Measurements from ENCODE around the gene CCER1. TPM values are rescaled to one million over a fixed set of nuclear protein-coding genes. Genes with fewer than 3 reads are reported as not detected.

CCER1 gene
- total and polyA plus RNA-seq, 9 of the 15 experiments (the other 6 are each of a cell fraction or from before 2014, with no cell fraction given), result not detected

DNA sequence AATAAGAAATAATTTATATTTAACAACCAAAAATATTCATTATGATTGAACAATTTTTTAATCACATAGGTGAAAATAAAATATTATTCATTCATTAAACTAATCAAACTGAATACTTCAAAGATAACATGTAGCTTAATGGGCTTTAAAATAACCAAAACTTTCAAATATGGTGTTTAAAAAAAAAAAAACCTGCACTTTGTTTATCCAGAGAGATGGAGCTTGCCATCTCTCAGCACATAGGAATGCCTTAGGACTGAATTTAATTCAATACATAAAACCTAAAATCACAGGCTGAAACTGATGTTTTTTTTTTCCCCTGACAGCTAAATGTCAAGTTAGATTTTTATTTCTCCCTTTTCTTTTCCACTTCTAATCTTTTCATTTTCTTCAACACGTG lies 14.4 kb upstream of the CCER1 start (continued):
- TF ChIP-seq, protein P1, sequence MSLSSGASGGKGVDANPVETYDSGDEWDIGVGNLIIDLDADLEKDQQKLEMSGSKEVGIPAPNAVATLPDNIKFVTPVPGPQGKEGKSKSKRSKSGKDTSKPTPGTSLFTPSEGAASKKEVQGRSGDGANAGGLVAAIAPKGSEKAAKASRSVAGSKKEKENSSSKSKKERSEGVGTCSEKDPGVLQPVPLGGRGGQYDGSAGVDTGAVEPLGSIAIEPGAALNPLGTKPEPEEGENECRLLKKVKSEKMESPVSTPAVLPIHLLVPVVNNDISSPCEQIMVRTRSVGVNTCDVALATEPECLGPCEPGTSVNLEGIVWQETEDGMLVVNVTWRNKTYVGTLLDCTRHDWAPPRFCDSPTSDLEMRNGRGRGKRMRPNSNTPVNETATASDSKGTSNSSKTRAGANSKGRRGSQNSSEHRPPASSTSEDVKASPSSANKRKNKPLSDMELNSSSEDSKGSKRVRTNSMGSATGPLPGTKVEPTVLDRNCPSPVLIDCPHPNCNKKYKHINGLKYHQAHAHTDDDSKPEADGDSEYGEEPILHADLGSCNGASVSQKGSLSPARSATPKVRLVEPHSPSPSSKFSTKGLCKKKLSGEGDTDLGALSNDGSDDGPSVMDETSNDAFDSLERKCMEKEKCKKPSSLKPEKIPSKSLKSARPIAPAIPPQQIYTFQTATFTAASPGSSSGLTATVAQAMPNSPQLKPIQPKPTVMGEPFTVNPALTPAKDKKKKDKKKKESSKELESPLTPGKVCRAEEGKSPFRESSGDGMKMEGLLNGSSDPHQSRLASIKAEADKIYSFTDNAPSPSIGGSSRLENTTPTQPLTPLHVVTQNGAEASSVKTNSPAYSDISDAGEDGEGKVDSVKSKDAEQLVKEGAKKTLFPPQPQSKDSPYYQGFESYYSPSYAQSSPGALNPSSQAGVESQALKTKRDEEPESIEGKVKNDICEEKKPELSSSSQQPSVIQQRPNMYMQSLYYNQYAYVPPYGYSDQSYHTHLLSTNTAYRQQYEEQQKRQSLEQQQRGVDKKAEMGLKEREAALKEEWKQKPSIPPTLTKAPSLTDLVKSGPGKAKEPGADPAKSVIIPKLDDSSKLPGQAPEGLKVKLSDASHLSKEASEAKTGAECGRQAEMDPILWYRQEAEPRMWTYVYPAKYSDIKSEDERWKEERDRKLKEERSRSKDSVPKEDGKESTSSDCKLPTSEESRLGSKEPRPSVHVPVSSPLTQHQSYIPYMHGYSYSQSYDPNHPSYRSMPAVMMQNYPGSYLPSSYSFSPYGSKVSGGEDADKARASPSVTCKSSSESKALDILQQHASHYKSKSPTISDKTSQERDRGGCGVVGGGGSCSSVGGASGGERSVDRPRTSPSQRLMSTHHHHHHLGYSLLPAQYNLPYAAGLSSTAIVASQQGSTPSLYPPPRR (CRISPR knock-in tag; IDR thresholded peaks at IDR 0.05; ENCODE audit: borderline replicate concordance), result no peak

DNA sequence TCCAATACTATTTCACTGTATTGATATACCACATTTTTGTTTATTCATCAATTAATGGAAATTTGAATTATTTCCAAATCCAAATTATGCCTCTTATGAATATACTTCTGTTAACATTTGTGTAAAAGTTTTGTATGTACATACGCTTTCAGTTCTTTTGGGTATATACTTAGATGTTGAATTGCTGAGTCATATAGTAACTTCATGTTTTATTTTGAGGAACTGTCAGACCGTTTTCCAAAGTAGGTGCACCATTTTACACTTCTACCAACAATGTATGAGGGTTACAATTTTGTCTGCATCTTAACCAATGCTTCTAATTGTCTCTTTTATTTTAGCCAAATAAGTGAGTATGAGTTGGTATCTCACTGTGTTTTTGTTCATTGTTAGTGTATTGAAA lies 10.2 kb upstream of the CCER1 start:
- Histone ChIP-seq H3K4me1 (replicated peaks in 1 of 2; ENCODE audit: control insufficient read depth in 2 of 2, insufficient read depth in 2 of 2, low read length in 2 of 2) (no peaks in the 10 kb centered on the region), H3K9ac (ENCODE audit: insufficient read depth in 1 of 2, low read depth in 2 of 2, low read length in 2 of 2) (no peak overlapping the region), H3K36me3 (ENCODE audit: control insufficient read depth, insufficient read depth, low read length) (no peaks in the 10 kb centered on the region), H3K27me3 (ENCODE audit: control insufficient read depth in 2 of 2, insufficient read depth in 2 of 2, low read length in 2 of 2) (no peaks in the 10 kb centered on the region), H3K27ac (ENCODE audit: extremely low read depth, low read depth, low read length) (no peak overlapping the region), H3K4me2 (ENCODE audit: insufficient read depth, low read length) (no peak overlapping the region), H3K79me2 (ENCODE audit: control insufficient read depth, insufficient read depth, low read length) (no peaks in the 10 kb centered on the region), H2AFZ (ENCODE audit: low read depth, low read length) (no peak overlapping the region; the same call in 1 of the 2 replicates), H4K20me1 (replicated peaks; ENCODE audit: control insufficient read depth, insufficient read depth, low read length) (no peaks in the 10 kb centered on the region), H3K9me3 (replicated peaks; ENCODE audit: control insufficient read depth, insufficient read depth, low read depth, low read length) (no peaks in the 10 kb centered on the region), H3K9me1 (ENCODE audit: control insufficient read depth, insufficient read depth, low read length) (no peaks in the 10 kb centered on the region), H3K4me3 (no peak overlapping the region)
- intact Hi-C loops (cut with micrococcal nuclease), result no loop called here
- ChIA-PET POLR2A (no interaction called here), CTCF (ENCODE audit: low intra/inter-chr PET ratio) (no interaction called here)
- whole genome bisulfite sequencing (ENCODE audit: insufficient coverage, low coverage, missing lambda C conversion rate), result 6% methylated on average over 2 of the region's 2 CpGs
- DNase-seq (ENCODE audit: extremely low read depth in 1 of 4, low spot score in 3 of 4) (no peak), ATAC-seq (no peak), FAIRE-seq (no peak)
- in situ Hi-C loops (cut with MboI), result loop anchor here (25.0 kb wide), 2 partner anchors 1672 to 1953 kb away; no protein-coding TSS in a partner anchor
- BruUV-seq (replicated peaks), result no TSS peak
- peak; percentile 81 for TF ChIP-seq C11orf30 (IDR thresholded peaks at IDR 0.05; ENCODE audit: low read depth)
- TF ChIP-seq ETV6 (IDR thresholded peaks at IDR 0.05; ENCODE audit: borderline replicate concordance in 1 of 2, low read depth in 2 of 2, low read length in 1 of 2), result no peak
- TF ChIP-seq ETV6 (CRISPR knock-in tag; IDR thresholded peaks at IDR 0.05; ENCODE audit: borderline replicate concordance), result no peak
- peak; percentile 59 for TF ChIP-seq NFE2L1 (tag; IDR thresholded peaks at IDR 0.05; ENCODE audit: borderline replicate concordance, low read depth)
- TF ChIP-seq MAFF (IDR thresholded peaks at IDR 0.05; ENCODE audit: low read length), result peak; percentile 50; the same call in 1 of the 2 replicates
- TF ChIP-seq HNRNPH1 (optimal IDR thresholded peaks at IDR 0.05; ENCODE audit: low read depth, low read length), result no peak
- peak; percentile 89 for TF ChIP-seq MAFG (tag; conservative IDR thresholded peaks at IDR 0.05)
- TF ChIP-seq SMARCE1 (IDR thresholded peaks at IDR 0.05), result no peak
- peak; percentile 58; the same call in 1 of the 2 replicates for TF ChIP-seq MAFK (IDR thresholded peaks at IDR 0.05; ENCODE audit: low read length)
- TF ChIP-seq HOXB6 (CRISPR knock-in tag; IDR thresholded peaks at IDR 0.05; ENCODE audit: borderline replicate concordance), result no peak
- TF ChIP-seq SRSF1 (IDR thresholded peaks at IDR 0.05; ENCODE audit: low read depth, low read length), result no peak

Data from K562 (cell line).